DND-41 (cell line): ENCODE data around the gene EXD3.

Experiments
- ATAC-seq: fragments of 200-7000 bp; cut with Tn5 transposase; 3 replicates; pipeline ENCODE4 v1.9.1; 2021; ENCODE audit warnings: low read depth; ENCODE audit not compliant: insufficient read depth
- DNase-seq: peaks from one replicate; pipeline ENCODE4 v3.0.0-alpha.2; 2020
- H2AFZ ChIP-seq: 2 replicates; pipeline ENCODE4 v1.6.0; 2012; ENCODE audit warnings: low read depth, low read length
- H3K27ac ChIP-seq: 2 replicates; pipeline ENCODE4 v1.5.1; 2012; ENCODE audit warnings: low read length, inconsistent platforms
- H3K27me3 ChIP-seq: fragments of 200-600 bp; sonication (generic); 2 replicates; pipeline ENCODE4 v1.6.0; 2012; ENCODE audit warnings: low read length, mild to moderate bottlenecking, inconsistent platforms; ENCODE audit not compliant: insufficient read depth, poor library complexity
- H3K36me3 ChIP-seq: 2 replicates; pipeline ENCODE4 v1.5.1; 2012; ENCODE audit warnings: low read length, inconsistent platforms; ENCODE audit not compliant: insufficient read depth
- H3K4me1 ChIP-seq: 2 replicates; pipeline ENCODE4 v1.5.1; 2012; ENCODE audit warnings: mild to moderate bottlenecking, low read length; ENCODE audit not compliant: insufficient read depth
- H3K4me2 ChIP-seq: 2 replicates; pipeline ENCODE4 v1.6.0; 2012; ENCODE audit warnings: mild to moderate bottlenecking, moderate library complexity, low read length, inconsistent platforms; ENCODE audit not compliant: insufficient read depth
- H3K4me3 ChIP-seq, 2 experiments: fragments of 200-600 bp in 1 of 2; shearing (Covaris generic) in 1 of 2; 2 replicates each; pipeline ENCODE4 v1.5.1; 2012 to 2016; ENCODE audit warnings: inconsistent platforms in 2 of 2, low read length in 2 of 2, mild to moderate bottlenecking in 2 of 2, low read depth in 1 of 2, moderate library complexity in 1 of 2
- H3K79me2 ChIP-seq: 2 replicates; pipeline ENCODE4 v1.6.0; 2012; ENCODE audit warnings: low read length, inconsistent platforms; ENCODE audit not compliant: insufficient read depth
- H3K9ac ChIP-seq: 2 replicates; pipeline ENCODE4 v1.6.0; 2012; ENCODE audit warnings: low read depth, mild to moderate bottlenecking, inconsistent platforms, low read length, moderate library complexity
- H3K9me3 ChIP-seq: 2 replicates; pipeline ENCODE4 v1.5.1; 2012; ENCODE audit warnings: low read length, moderate library complexity, mild to moderate bottlenecking, inconsistent platforms; ENCODE audit not compliant: insufficient read depth, severe bottlenecking
- H4K20me1 ChIP-seq: 2 replicates; pipeline ENCODE4 v1.6.0; 2012; ENCODE audit warnings: low read length; ENCODE audit not compliant: insufficient read depth
- CTCF ChIP-seq: IDR thresholded peaks from 2 replicates; pipeline ENCODE4 v1.5.1; 2012; ENCODE audit warnings: borderline replicate concordance, low read length, moderate library complexity, mild to moderate bottlenecking; ENCODE audit not compliant: poor library complexity, severe bottlenecking; ENCODE audit errors: extremely low read depth
- EZH2 ChIP-seq: IDR thresholded peaks from 3 replicates; pipeline ENCODE4 v1.6.1; 2012; ENCODE audit warnings: borderline replicate concordance, low read depth, mild to moderate bottlenecking, moderate library complexity, low read length, inconsistent platforms; ENCODE audit not compliant: severe bottlenecking

The EXD3 gene

GRCh38 chr9:137369061-137369787 lies 53.7 kb downstream of the EXD3 start:
- no peaks in the 10 kb centered on the region for H4K20me1 ChIP-seq
- DNase-seq (no peak), ATAC-seq (no peak)
- no peak overlapping the region for H3K4me3 ChIP-seq
- no peak overlapping the region for H3K9ac ChIP-seq
- no peak overlapping the region for H3K27ac ChIP-seq
- H3K4me1 ChIP-seq: no peaks in the 10 kb centered on the region
- TF ChIP-seq CTCF: no peak
- no peak for TF ChIP-seq EZH2
- no peaks in the 10 kb centered on the region for H3K79me2 ChIP-seq
- H3K36me3 ChIP-seq: no peaks in the 10 kb centered on the region
- H3K27me3 ChIP-seq: no peaks in the 10 kb centered on the region
- no peak overlapping the region for H2AFZ ChIP-seq
- H3K9me3 ChIP-seq: peaks cover 5% of the 10 kb centered on the region
- H3K4me2 ChIP-seq: no peak overlapping the region

GRCh38 chr9:137368431-137369035 lies 54.4 kb downstream of the EXD3 start:
- H3K9ac ChIP-seq: no peak overlapping the region
- no peak for TF ChIP-seq CTCF
- TF ChIP-seq EZH2: no peak

GRCh38 chr9:137367506-137368430 lies 55.2 kb downstream of the EXD3 start:
- DNase-seq (no peak), ATAC-seq (no peak)
- H3K27ac ChIP-seq: no peak overlapping the region
- TF ChIP-seq EZH2 (no peak), CTCF (no peak)
- H2AFZ ChIP-seq: no peak overlapping the region
- no peak overlapping the region for H3K4me2 ChIP-seq
- H3K4me1 ChIP-seq: no peaks in the 10 kb centered on the region
- H3K4me3 ChIP-seq: no peak overlapping the region
- no peaks in the 10 kb centered on the region for H3K27me3 ChIP-seq
- no peak overlapping the region for H3K9ac ChIP-seq
- no peaks in the 10 kb centered on the region for H3K36me3 ChIP-seq
- no peaks in the 10 kb centered on the region for H4K20me1 ChIP-seq
- H3K79me2 ChIP-seq: no peaks in the 10 kb centered on the region
- H3K9me3 ChIP-seq: peaks cover 5% of the 10 kb centered on the region

More at GRCh38 chr9:137368431-137369035, 54.4 kb downstream of the EXD3 start:
- H3K27ac ChIP-seq: no peak overlapping the region
- H3K9me3 ChIP-seq: peaks cover 5% of the 10 kb centered on the region
- DNase-seq (no peak), ATAC-seq (no peak)
- no peaks in the 10 kb centered on the region for H3K79me2 ChIP-seq
- no peaks in the 10 kb centered on the region for H3K4me1 ChIP-seq
- H3K4me3 ChIP-seq: no peak overlapping the region
- no peaks in the 10 kb centered on the region for H3K36me3 ChIP-seq
- no peaks in the 10 kb centered on the region for H3K27me3 ChIP-seq
- H3K4me2 ChIP-seq: no peak overlapping the region
- H4K20me1 ChIP-seq: no peaks in the 10 kb centered on the region
- no peak overlapping the region for H2AFZ ChIP-seq
